ENCODE data around the gene KRT84.

DNA sequence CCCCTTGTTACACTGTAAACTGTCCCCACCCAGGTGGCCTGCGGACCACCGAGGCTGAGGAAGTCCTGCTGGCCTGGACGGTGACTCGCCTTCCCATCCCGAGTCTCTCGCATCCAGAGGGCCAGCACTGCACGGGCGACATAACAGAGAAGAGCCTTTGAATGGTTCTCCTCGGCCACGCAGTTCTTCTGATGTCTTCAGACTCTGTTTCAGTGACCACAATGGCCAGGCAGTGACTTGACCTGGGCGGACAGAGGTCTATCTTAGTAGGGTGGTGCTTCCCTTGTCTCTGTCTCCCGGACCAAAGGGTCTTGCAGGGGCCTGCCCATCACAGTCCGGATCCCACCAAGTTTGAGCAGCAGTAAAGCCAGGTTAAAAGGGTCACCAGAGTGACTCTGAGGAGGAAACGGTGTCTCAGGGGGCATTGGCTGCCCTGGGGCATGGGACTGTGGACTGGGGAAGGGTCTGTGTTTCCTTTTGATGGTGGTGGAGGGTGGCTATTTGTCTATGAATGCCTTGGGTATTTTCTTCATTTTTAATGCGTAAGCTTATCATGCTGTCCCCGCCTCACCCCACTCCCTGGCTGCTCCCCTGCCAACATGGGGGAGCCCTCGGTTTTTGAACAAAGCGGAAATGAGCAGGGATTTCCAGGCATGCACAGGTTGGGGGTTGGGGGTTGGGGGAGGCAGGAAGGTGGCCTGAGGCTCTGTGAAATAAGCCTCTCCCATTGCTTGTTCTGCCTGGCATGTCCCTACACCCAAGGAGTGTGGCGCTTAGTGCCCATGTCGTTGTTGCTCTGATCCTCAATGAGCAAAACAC, 28.5 kb downstream of the KRT84 start:
- TF ChIP-seq, protein P1, sequence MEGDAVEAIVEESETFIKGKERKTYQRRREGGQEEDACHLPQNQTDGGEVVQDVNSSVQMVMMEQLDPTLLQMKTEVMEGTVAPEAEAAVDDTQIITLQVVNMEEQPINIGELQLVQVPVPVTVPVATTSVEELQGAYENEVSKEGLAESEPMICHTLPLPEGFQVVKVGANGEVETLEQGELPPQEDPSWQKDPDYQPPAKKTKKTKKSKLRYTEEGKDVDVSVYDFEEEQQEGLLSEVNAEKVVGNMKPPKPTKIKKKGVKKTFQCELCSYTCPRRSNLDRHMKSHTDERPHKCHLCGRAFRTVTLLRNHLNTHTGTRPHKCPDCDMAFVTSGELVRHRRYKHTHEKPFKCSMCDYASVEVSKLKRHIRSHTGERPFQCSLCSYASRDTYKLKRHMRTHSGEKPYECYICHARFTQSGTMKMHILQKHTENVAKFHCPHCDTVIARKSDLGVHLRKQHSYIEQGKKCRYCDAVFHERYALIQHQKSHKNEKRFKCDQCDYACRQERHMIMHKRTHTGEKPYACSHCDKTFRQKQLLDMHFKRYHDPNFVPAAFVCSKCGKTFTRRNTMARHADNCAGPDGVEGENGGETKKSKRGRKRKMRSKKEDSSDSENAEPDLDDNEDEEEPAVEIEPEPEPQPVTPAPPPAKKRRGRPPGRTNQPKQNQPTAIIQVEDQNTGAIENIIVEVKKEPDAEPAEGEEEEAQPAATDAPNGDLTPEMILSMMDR (IDR thresholded peaks at IDR 0.05): no peak
- TF ChIP-seq POLR2A (IDR thresholded peaks at IDR 0.05): no peak
